Nephron (organoid): Measurements from ENCODE around the gene CDC42BPB.
A peak's percentile ranks its signal among the peaks of the same experiment; 100 is the strongest.
"Not testable (repeated sequence)": the region's sequence is repeated elsewhere in the genome, so short reads cannot be mapped to it uniquely, and the experiment has no call there.

Experiments
- H3K27ac Mint-ChIP-seq, 3 experiments: 2 replicates each; pipeline ENCODE4 v1.8.0; 2020; ENCODE audit warnings: mixed read lengths in 3 of 3, mild to moderate bottlenecking in 2 of 3, moderate library complexity in 1 of 3
- H3K27me3 Mint-ChIP-seq: 2 replicates; pipeline ENCODE4 v1.8.0; 2021; ENCODE audit warnings: low read depth, mild to moderate bottlenecking, moderate library complexity, mixed read lengths
- H3K36me3 Mint-ChIP-seq: 2 replicates; pipeline ENCODE4 v1.8.0; 2020; ENCODE audit warnings: low read depth, mixed read lengths
- H3K4me1 Mint-ChIP-seq: 2 replicates; pipeline ENCODE4 v1.8.0; 2020; ENCODE audit warnings: mixed read lengths
- H3K4me3 Mint-ChIP-seq, 3 experiments: 2 replicates each; pipeline ENCODE4 v1.8.0; 2020; ENCODE audit warnings: mild to moderate bottlenecking in 3 of 3, mixed read lengths in 3 of 3, moderate library complexity in 2 of 3
- H3K9me3 Mint-ChIP-seq: 2 replicates; pipeline ENCODE4 v1.8.0; 2020; ENCODE audit warnings: mixed read lengths
- CTCF ChIP-seq, 3 experiments: fragments of 200-600 bp; sonication (generic); IDR thresholded peaks; one replicate each; pipeline ENCODE4 v1.5.0; 2021; ENCODE audit warnings: antibody characterized with exemption in 3 of 3; ENCODE audit not compliant: unreplicated experiment in 3 of 3

The CDC42BPB gene

GRCh38 chr14:103050935-103051334 is 6.4 kb downstream of the CDC42BPB start:
- no peak overlapping the region for H3K4me3 Mint-ChIP-seq
- no peak for TF ChIP-seq CTCF (IDR thresholded peaks at IDR 0.05; ENCODE audit: unreplicated experiment in 3 of 3)
- peaks cover 8% of the 10 kb centered on the region for H3K36me3 Mint-ChIP-seq
- peaks cover 25% of the 10 kb centered on the region for H3K4me1 Mint-ChIP-seq
- no peaks in the 10 kb centered on the region for H3K27me3 Mint-ChIP-seq
- no peak overlapping the region for H3K27ac Mint-ChIP-seq
- H3K9me3 Mint-ChIP-seq: no peaks in the 10 kb centered on the region

- Mint-ChIP-seq H3K4me1 (peaks cover 14% of the 10 kb centered on the region), H3K36me3 (peaks cover 23% of the 10 kb centered on the region)
- not testable (repeated sequence) for H3K4me3 Mint-ChIP-seq, H3K27ac Mint-ChIP-seq, H3K9me3 Mint-ChIP-seq, H3K27me3 Mint-ChIP-seq
Measured at GRCh38 chr14:103047453-103047852, 9.9 kb downstream of the CDC42BPB start.

- peaks cover 14% of the 10 kb centered on the region for H3K4me1 Mint-ChIP-seq
- H3K9me3 Mint-ChIP-seq: peaks cover 9% of the 10 kb centered on the region
- no peaks in the 10 kb centered on the region for H3K27me3 Mint-ChIP-seq
- peaks cover 42% of the 10 kb centered on the region for H3K36me3 Mint-ChIP-seq
- H3K4me3 Mint-ChIP-seq: no peak overlapping the region
- no peak for TF ChIP-seq CTCF (IDR thresholded peaks at IDR 0.05; ENCODE audit: unreplicated experiment in 3 of 3)
- peak overlapping the region in 1 of 3 experiments; percentile 22 for H3K27ac Mint-ChIP-seq
Measured at GRCh38 chr14:103045371-103045869, 11.9 kb downstream of the CDC42BPB start.

- Mint-ChIP-seq H3K36me3 (peaks cover 52% of the 10 kb centered on the region), H3K4me1 (peaks cover 14% of the 10 kb centered on the region), H3K27ac (no peak overlapping the region), H3K27me3 (no peaks in the 10 kb centered on the region), H3K4me3 (no peak overlapping the region), H3K9me3 (peaks cover 17% of the 10 kb centered on the region)
- TF ChIP-seq CTCF (IDR thresholded peaks at IDR 0.05; ENCODE audit: unreplicated experiment in 3 of 3): no peak
Measured at GRCh38 chr14:103043257-103044015, 13.9 kb downstream of the CDC42BPB start.

GRCh38 chr14:103041464-103041863 is 15.9 kb downstream of the CDC42BPB start:
- no peaks in the 10 kb centered on the region for H3K27me3 Mint-ChIP-seq
- H3K27ac Mint-ChIP-seq: no peak overlapping the region
- H3K4me3 Mint-ChIP-seq: no peak overlapping the region
- H3K4me1 Mint-ChIP-seq: peaks cover 13% of the 10 kb centered on the region
- no peak for TF ChIP-seq CTCF (IDR thresholded peaks at IDR 0.05; ENCODE audit: unreplicated experiment in 3 of 3)
- peaks cover 49% of the 10 kb centered on the region for H3K36me3 Mint-ChIP-seq
- peaks cover 17% of the 10 kb centered on the region for H3K9me3 Mint-ChIP-seq

- H3K4me3 Mint-ChIP-seq: no peak overlapping the region
Measured at GRCh38 chr14:103033681-103034096, 23.7 kb downstream of the CDC42BPB start.

More at GRCh38 chr14:103033681-103034096, 23.7 kb downstream of the CDC42BPB start:
- TF ChIP-seq CTCF (IDR thresholded peaks at IDR 0.05; ENCODE audit: unreplicated experiment in 3 of 3): no peak
- H3K9me3 Mint-ChIP-seq: no peaks in the 10 kb centered on the region
- peaks cover 4% of the 10 kb centered on the region for H3K4me1 Mint-ChIP-seq
- H3K27ac Mint-ChIP-seq: peak overlapping the region in 1 of 3 experiments; percentile 65
- H3K27me3 Mint-ChIP-seq: no peaks in the 10 kb centered on the region
- peaks cover 3% of the 10 kb centered on the region for H3K36me3 Mint-ChIP-seq
